IMR-90 (cell line): ENCODE data around the gene SOX2. TPM values are rescaled to one million over a fixed set of nuclear protein-coding genes. Genes with fewer than 3 reads are reported as not detected.

Experiments
- ATAC-seq: fragments of 200-7000 bp; cut with Tn5 transposase; 2 replicates; pipeline ENCODE4 v1.9.1; 2020; ENCODE audit warnings: low read depth, mild to moderate bottlenecking, moderate library complexity
- BruUV-seq: library from RNA; stranded (reverse); fragments of 400-500 nt; replicated peaks from 2 replicates; lab custom pipeline; 2021; lab: Mats Ljungman, UMichigan
- CTCF ChIA-PET: fragments of 300-600 bp; formaldehyde crosslinking; extraction: SDS; loops from one replicate; lab custom pipeline; 2021; ENCODE audit warnings: antibody characterized with exemption; lab: Yijun Ruan, JAX
- POLR2A ChIA-PET: fragments of 300-600 bp; sonication (Branson Sonifier 250); formaldehyde crosslinking; loops from one replicate; lab custom pipeline; 2022; ENCODE audit warnings: antibody characterized with exemption; ENCODE audit not compliant: unreplicated experiment; lab: Charles Lee
- DNase-seq: peaks from one replicate; pipeline ENCODE4 v3.0.0; 2013
- H2AFZ ChIP-seq: replicated peaks from 2 replicates; pipeline ENCODE3; 2013; ENCODE audit warnings: low read length, mild to moderate bottlenecking; ENCODE audit not compliant: poor library complexity
- H2AK5ac ChIP-seq: 2 replicates; pipeline ENCODE4 v1.6.1; 2013; ENCODE audit warnings: low read depth, low read length, inconsistent platforms
- H2AK9ac ChIP-seq: replicated peaks from 2 replicates; pipeline ENCODE3; 2013; ENCODE audit warnings: mild to moderate bottlenecking, low read depth, low read length, moderate library complexity; ENCODE audit not compliant: poor library complexity
- H2BK120ac ChIP-seq: 2 replicates; pipeline ENCODE4 v1.6.1; 2013; ENCODE audit warnings: low read depth, low read length, inconsistent platforms
- H2BK15ac ChIP-seq: 3 replicates; pipeline ENCODE4 v1.6.1; 2013; ENCODE audit warnings: low read depth, low read length, inconsistent platforms
- H2BK20ac ChIP-seq: 2 replicates; pipeline ENCODE4 v1.6.1; 2013; ENCODE audit warnings: low read depth, mild to moderate bottlenecking, inconsistent platforms, low read length, moderate library complexity
- H2BK5ac ChIP-seq: 2 replicates; pipeline ENCODE4 v1.6.1; 2013; ENCODE audit warnings: mild to moderate bottlenecking, low read depth, low read length, inconsistent platforms; ENCODE audit not compliant: poor library complexity, severe bottlenecking
- H3K14ac ChIP-seq: replicated peaks from 2 replicates; pipeline ENCODE4 v1.6.1; 2013; ENCODE audit warnings: low read depth, low read length, inconsistent platforms
- H3K18ac ChIP-seq: 2 replicates; pipeline ENCODE4 v1.6.1; 2013; ENCODE audit warnings: low read depth, low read length, control low read depth
- H3K23ac ChIP-seq: 2 replicates; pipeline ENCODE4 v1.6.1; 2013; ENCODE audit warnings: low read depth, low read length, inconsistent platforms
- H3K27ac ChIP-seq: 2 replicates; pipeline ENCODE4 v1.5.1; 2013; ENCODE audit warnings: mild to moderate bottlenecking, control low read depth, low read length; ENCODE audit not compliant: insufficient read depth
- H3K27me3 ChIP-seq: 2 replicates; pipeline ENCODE4 v1.6.1; 2013; ENCODE audit warnings: low read length; ENCODE audit not compliant: control insufficient read depth, insufficient read depth
- H3K36me3 ChIP-seq: 2 replicates; pipeline ENCODE4 v1.6.1; 2013; ENCODE audit warnings: low read length, mixed read lengths; ENCODE audit not compliant: control insufficient read depth, insufficient read depth
- H3K4ac ChIP-seq: 2 replicates; pipeline ENCODE4 v1.6.1; 2013; ENCODE audit warnings: low read depth, low read length, inconsistent platforms
- H3K4me1 ChIP-seq: 2 replicates; pipeline ENCODE4 v1.6.1; 2013; ENCODE audit warnings: low read length, mixed read lengths; ENCODE audit not compliant: control insufficient read depth, insufficient read depth
- H3K4me2 ChIP-seq: 2 replicates; pipeline ENCODE4 v1.6.1; 2013; ENCODE audit warnings: low read depth, mild to moderate bottlenecking, control low read depth, low read length, moderate library complexity
- H3K4me3 ChIP-seq: 2 replicates; pipeline ENCODE4 v1.5.1; 2013; ENCODE audit warnings: low read depth, mild to moderate bottlenecking, control low read depth, low read length, moderate library complexity; ENCODE audit not compliant: insufficient read depth
- H3K56ac ChIP-seq: 2 replicates; pipeline ENCODE4 v1.6.1; 2013; ENCODE audit warnings: low read length, inconsistent platforms; ENCODE audit not compliant: insufficient read depth; ENCODE audit errors: extremely low read depth
- H3K79me1 ChIP-seq, 2 experiments: 2 replicates each; pipeline ENCODE4 v1.6.1; 2013; ENCODE audit warnings: low read length in 2 of 2, inconsistent platforms in 1 of 2, low read depth in 1 of 2
- H3K9ac ChIP-seq: 2 replicates; pipeline ENCODE4 v1.6.1; 2013; ENCODE audit warnings: low read depth, low read length, control low read depth
- H3K9me1 ChIP-seq: 2 replicates; pipeline ENCODE4 v1.6.1; 2013; ENCODE audit warnings: low read length, inconsistent platforms; ENCODE audit not compliant: insufficient read depth
- H3K9me3 ChIP-seq: 2 replicates; pipeline ENCODE4 v1.6.1; 2013; ENCODE audit warnings: low read length; ENCODE audit not compliant: control insufficient read depth, insufficient read depth
- H4K20me1 ChIP-seq: 2 replicates; pipeline ENCODE4 v1.6.1; 2013; ENCODE audit warnings: low read length, inconsistent platforms; ENCODE audit not compliant: insufficient read depth
- H4K5ac ChIP-seq: 2 replicates; pipeline ENCODE4 v1.6.1; 2013; ENCODE audit warnings: mild to moderate bottlenecking, low read depth, low read length, control low read depth
- H4K8ac ChIP-seq, 2 experiments: 2 replicates each; pipeline ENCODE4 v1.6.1; 2013; ENCODE audit warnings: low read depth in 2 of 2, low read length in 2 of 2, control low read depth in 1 of 2, inconsistent platforms in 1 of 2
- H4K91ac ChIP-seq: 2 replicates; pipeline ENCODE4 v1.6.1; 2013; ENCODE audit warnings: low read depth, low read length, inconsistent platforms; ENCODE audit not compliant: insufficient read depth
- BHLHE40 ChIP-seq: fragments of 150-350 bp; IDR thresholded peaks from 2 replicates; pipeline ENCODE4 v1.6.1; 2016; ENCODE audit warnings: mild to moderate bottlenecking, low read depth, low read length
- CEBPB ChIP-seq: IDR thresholded peaks from 2 replicates; pipeline ENCODE4 v1.6.1; 2012; ENCODE audit warnings: low read depth, low read length, improper control_type of control experiment
- CHD1 ChIP-seq: IDR thresholded peaks from 2 replicates; pipeline ENCODE4 v1.6.1; 2012; ENCODE audit warnings: low read depth, low read length, improper control_type of control experiment
- FOS ChIP-seq: fragments of 150-350 bp; IDR thresholded peaks from 2 replicates; pipeline ENCODE4 v1.6.1; 2016; ENCODE audit warnings: low read depth, low read length
- MAFK ChIP-seq: IDR thresholded peaks from 2 replicates; pipeline ENCODE4 v1.6.1; 2012; ENCODE audit warnings: low read depth, low read length, improper control_type of control experiment
- MAZ ChIP-seq: IDR thresholded peaks from 2 replicates; pipeline ENCODE4 v1.6.1; 2012; ENCODE audit warnings: low read depth, mild to moderate bottlenecking, low read length, improper control_type of control experiment, moderate library complexity, borderline replicate concordance
- NFE2L2 ChIP-seq: fragments of 150-350 bp; IDR thresholded peaks from 2 replicates; pipeline ENCODE4 v1.6.1; 2016; ENCODE audit warnings: low read depth, mild to moderate bottlenecking, low read length
- POLR2A ChIP-seq: IDR thresholded peaks from 2 replicates; pipeline ENCODE4 v1.6.1; 2012; ENCODE audit warnings: mild to moderate bottlenecking, low read depth, low read length
- RAD21 ChIP-seq: IDR thresholded peaks from 2 replicates; pipeline ENCODE4 v1.6.1; 2012; ENCODE audit warnings: low read length, improper control_type of control experiment
- RCOR1 ChIP-seq: IDR thresholded peaks from 2 replicates; pipeline ENCODE4 v1.6.1; 2012; ENCODE audit warnings: mild to moderate bottlenecking, low read length, improper control_type of control experiment; ENCODE audit not compliant: insufficient replicate concordance
- RFX5 ChIP-seq: IDR thresholded peaks from 2 replicates; pipeline ENCODE4 v1.8.0; 2012; ENCODE audit warnings: low read depth, mild to moderate bottlenecking, low read length, moderate library complexity
- SMC3 ChIP-seq: fragments of 150-350 bp; IDR thresholded peaks from 2 replicates; pipeline ENCODE4 v1.6.1; 2016; ENCODE audit warnings: low read depth, mild to moderate bottlenecking, antibody characterized with exemption, low read length, moderate library complexity
- WGBS, 2 experiments: methylation state at CpG; one replicate each; pipeline versions ENCODE4 v1.1.5 to v1.1.7; 2013; ENCODE audit warnings: missing lambda C conversion rate in 2 of 2; ENCODE audit not compliant: insufficient read length in 1 of 2; ENCODE audit errors: extremely low coverage in 2 of 2; 5-methylcytosine and 5-hydroxymethylcytosine counted together
- dilution Hi-C: fragments of 300-500 bp; cut with HindIII; formaldehyde crosslinking; loops from one replicate; pipeline ENCODE4 v1.14.3; 2018; ENCODE audit warnings: low sequenced_read_pairs; ENCODE audit not compliant: unreplicated experiment
- in situ Hi-C: fragments of 300-500 bp; cut with MboI; formaldehyde crosslinking; loops from 3 replicates; pipeline ENCODE4 v1.14.3; 2019; ENCODE audit warnings: low sequenced_read_pairs, inconsistent platforms, mixed read lengths
- intact Hi-C: fragments of 100-400 bp; cut with micrococcal nuclease; formaldehyde crosslinking; loops from 2 replicates; pipeline ENCODE4 v1.10.0; 2022
- polyA plus RNA-seq, 3 experiments: library from polyadenylated mRNA; depleted of rRNA; stranded (reverse); fragments of >200 nt; gene quantifications; 2 replicates each; pipeline ENCODE4 v1.2.3, GENCODE V29; 2012; ENCODE audit warnings: low replicate concordance in 1 of 3
- total RNA-seq: library from RNA; depleted of rRNA; stranded (reverse); fragments of >200 nt; gene quantifications from 2 replicates; pipeline ENCODE4 v1.2.3, GENCODE V29; 2012
- TF ChIP-seq, protein P1 (sequence below): conservative IDR thresholded peaks from 2 replicates; pipeline ENCODE4 v1.5.1; 2012; ENCODE audit warnings: mild to moderate bottlenecking, low read depth, low read length, improper control_type of control experiment
- TF ChIP-seq, protein P2 (sequence below): fragments of 150-350 bp; IDR thresholded peaks from 2 replicates; pipeline ENCODE4 v1.6.1; 2016; ENCODE audit warnings: low read depth, mild to moderate bottlenecking, low read length, moderate library complexity, borderline replicate concordance
- TF ChIP-seq, protein P3 (sequence below): fragments of 150-350 bp; IDR thresholded peaks from 2 replicates; pipeline ENCODE4 v1.6.1; 2017; ENCODE audit warnings: mild to moderate bottlenecking, antibody characterized with exemption, low read length, low read depth

The SOX2 gene
- total and polyA plus RNA-seq, 2 of the 4 experiments (the other 2 are of a cell fraction) = not detected

DNA sequence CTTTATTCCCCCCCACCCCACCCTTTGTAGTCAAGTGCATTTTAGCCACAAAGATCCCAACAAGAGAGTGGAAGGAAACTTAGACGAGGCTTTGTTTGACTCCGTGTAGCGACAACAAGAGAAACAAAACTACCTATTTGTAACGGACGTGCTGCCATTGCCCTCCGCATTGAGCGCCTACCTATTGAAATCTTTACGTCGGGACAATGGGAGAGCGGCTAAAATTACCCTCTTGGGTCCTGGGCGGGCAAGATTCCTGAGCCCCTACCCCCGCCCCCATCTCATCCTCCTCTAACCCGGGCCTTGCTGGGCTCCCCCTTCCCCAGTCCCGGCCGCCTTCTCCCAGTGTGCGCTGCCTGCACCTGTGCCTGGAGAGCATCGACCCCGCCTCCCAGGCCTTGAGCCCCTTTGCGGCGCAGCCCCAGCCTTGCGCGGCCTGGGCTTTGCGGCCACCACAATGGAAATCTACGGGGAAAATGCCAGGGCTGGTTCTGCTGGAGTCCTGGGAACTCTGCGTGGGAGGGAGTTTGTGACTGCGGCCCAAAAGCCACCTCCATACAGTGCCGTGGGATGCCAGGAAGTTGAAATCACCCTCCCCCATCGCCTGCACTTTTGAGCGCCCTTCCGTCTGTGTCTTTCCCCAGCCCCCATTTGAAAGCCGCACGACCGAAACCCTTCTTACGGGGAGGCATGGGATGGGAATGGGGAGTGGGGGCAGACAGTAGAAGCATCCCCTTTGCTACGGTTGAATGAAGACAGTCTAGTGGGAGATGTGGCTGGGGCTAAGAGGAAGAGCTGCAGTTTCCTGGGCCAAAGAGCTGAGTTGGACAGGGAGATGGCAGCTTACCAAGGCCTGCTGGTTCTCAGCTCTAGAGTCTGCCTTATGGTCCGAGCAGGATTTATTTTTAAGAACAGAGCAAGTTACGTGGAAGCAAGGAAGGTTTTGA, 1.1 kb upstream of the SOX2 start:
- H2AK9ac ChIP-seq = peak overlapping the region; percentile 28
- intact Hi-C loops = no loop called here
- ChIA-PET POLR2A (no interaction called here), CTCF (interaction anchor here (1.0 kb wide), 1 partner anchor 9 kb away, joined by 3 read pairs; no protein-coding TSS in a partner anchor)
- no peak overlapping the region for H4K8ac ChIP-seq
- H3K27ac ChIP-seq = no peak overlapping the region
- 8% methylated on average over 10 of the region's 37 CpGs; no CpG with 5 or more reads in 1 of the 2 experiments for WGBS, 2 experiments
- H3K4ac ChIP-seq = no peak overlapping the region
- H3K36me3 ChIP-seq = no peaks in the 10 kb centered on the region
- H3K14ac ChIP-seq = no peak overlapping the region
- H2BK5ac ChIP-seq = no peak overlapping the region
- H3K4me1 ChIP-seq = no peaks in the 10 kb centered on the region
- no peaks in the 10 kb centered on the region for H3K79me1 ChIP-seq
- no peaks in the 10 kb centered on the region for H3K9me1 ChIP-seq
- no peak overlapping the region for H3K9ac ChIP-seq
- H2AK5ac ChIP-seq = no peak overlapping the region
- no peaks in the 10 kb centered on the region for H3K9me3 ChIP-seq
- no TSS peak for BruUV-seq
- H3K18ac ChIP-seq = no peak overlapping the region
- in situ Hi-C loops = no loop called here
- H4K91ac ChIP-seq = no peak overlapping the region
- no peak overlapping the region for H3K23ac ChIP-seq
- no peaks in the 10 kb centered on the region for H4K20me1 ChIP-seq
- peak overlapping the region; percentile 43 for H2AFZ ChIP-seq
- no peak overlapping the region for H2BK15ac ChIP-seq
- no peak overlapping the region for H2BK120ac ChIP-seq
- no peak for DNase-seq
- no peak overlapping the region for H3K4me2 ChIP-seq
- no peak overlapping the region for H3K4me3 ChIP-seq
- no peak overlapping the region for H3K56ac ChIP-seq
- dilution Hi-C loops = no loop called here
- no peak for ATAC-seq
- no peak overlapping the region for H2BK20ac ChIP-seq
- no peak overlapping the region for H4K5ac ChIP-seq
- peaks cover 46% of the 10 kb centered on the region for H3K27me3 ChIP-seq
- TF ChIP-seq CHD1 (no peak), CEBPB (no peak), MAZ (no peak), RAD21 (no peak), RFX5 (no peak), NFE2L2 (no peak), RCOR1 (no peak), FOS (no peak), SMC3 (no peak), MAFK (no peak), BHLHE40 (no peak), POLR2A (no peak)
- TF ChIP-seq, protein P1, sequence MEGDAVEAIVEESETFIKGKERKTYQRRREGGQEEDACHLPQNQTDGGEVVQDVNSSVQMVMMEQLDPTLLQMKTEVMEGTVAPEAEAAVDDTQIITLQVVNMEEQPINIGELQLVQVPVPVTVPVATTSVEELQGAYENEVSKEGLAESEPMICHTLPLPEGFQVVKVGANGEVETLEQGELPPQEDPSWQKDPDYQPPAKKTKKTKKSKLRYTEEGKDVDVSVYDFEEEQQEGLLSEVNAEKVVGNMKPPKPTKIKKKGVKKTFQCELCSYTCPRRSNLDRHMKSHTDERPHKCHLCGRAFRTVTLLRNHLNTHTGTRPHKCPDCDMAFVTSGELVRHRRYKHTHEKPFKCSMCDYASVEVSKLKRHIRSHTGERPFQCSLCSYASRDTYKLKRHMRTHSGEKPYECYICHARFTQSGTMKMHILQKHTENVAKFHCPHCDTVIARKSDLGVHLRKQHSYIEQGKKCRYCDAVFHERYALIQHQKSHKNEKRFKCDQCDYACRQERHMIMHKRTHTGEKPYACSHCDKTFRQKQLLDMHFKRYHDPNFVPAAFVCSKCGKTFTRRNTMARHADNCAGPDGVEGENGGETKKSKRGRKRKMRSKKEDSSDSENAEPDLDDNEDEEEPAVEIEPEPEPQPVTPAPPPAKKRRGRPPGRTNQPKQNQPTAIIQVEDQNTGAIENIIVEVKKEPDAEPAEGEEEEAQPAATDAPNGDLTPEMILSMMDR = no peak
- TF ChIP-seq, protein P2, sequence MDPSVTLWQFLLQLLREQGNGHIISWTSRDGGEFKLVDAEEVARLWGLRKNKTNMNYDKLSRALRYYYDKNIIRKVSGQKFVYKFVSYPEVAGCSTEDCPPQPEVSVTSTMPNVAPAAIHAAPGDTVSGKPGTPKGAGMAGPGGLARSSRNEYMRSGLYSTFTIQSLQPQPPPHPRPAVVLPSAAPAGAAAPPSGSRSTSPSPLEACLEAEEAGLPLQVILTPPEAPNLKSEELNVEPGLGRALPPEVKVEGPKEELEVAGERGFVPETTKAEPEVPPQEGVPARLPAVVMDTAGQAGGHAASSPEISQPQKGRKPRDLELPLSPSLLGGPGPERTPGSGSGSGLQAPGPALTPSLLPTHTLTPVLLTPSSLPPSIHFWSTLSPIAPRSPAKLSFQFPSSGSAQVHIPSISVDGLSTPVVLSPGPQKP = no peak
- TF ChIP-seq, protein P3, sequence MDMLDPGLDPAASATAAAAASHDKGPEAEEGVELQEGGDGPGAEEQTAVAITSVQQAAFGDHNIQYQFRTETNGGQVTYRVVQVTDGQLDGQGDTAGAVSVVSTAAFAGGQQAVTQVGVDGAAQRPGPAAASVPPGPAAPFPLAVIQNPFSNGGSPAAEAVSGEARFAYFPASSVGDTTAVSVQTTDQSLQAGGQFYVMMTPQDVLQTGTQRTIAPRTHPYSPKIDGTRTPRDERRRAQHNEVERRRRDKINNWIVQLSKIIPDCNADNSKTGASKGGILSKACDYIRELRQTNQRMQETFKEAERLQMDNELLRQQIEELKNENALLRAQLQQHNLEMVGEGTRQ = no peak
